AG09309 (cell line): ENCODE data around the gene FAT1.
"Not testable (repeated sequence)": the region's sequence is repeated elsewhere in the genome, so short reads cannot be mapped to it uniquely, and the experiment has no call there.

Source experiments
- DNase-seq: peaks from one replicate; pipeline ENCODE4 v3.0.0-alpha.2; 2010; ENCODE audit warnings: low read depth
- H3K4me3 ChIP-seq: 2 replicates; pipeline ENCODE4 v1.5.1; 2011; ENCODE audit warnings: mild to moderate bottlenecking, low read depth, low read length, moderate library complexity; ENCODE audit not compliant: control insufficient read depth
- CTCF ChIP-seq: IDR thresholded peaks from 2 replicates; pipeline ENCODE4 v1.5.1; 2011; ENCODE audit warnings: mild to moderate bottlenecking, low read depth, low read length, inconsistent platforms; ENCODE audit not compliant: insufficient read depth, control insufficient read depth; ENCODE audit errors: missing control alignments

FAT1 gene

GRCh38 chr4:186758929-186759682 is 35.5 kb upstream of the FAT1 start:
- no peak for DNase-seq
- no peak for TF ChIP-seq CTCF
- H3K4me3 ChIP-seq: no peak overlapping the region

DNA sequence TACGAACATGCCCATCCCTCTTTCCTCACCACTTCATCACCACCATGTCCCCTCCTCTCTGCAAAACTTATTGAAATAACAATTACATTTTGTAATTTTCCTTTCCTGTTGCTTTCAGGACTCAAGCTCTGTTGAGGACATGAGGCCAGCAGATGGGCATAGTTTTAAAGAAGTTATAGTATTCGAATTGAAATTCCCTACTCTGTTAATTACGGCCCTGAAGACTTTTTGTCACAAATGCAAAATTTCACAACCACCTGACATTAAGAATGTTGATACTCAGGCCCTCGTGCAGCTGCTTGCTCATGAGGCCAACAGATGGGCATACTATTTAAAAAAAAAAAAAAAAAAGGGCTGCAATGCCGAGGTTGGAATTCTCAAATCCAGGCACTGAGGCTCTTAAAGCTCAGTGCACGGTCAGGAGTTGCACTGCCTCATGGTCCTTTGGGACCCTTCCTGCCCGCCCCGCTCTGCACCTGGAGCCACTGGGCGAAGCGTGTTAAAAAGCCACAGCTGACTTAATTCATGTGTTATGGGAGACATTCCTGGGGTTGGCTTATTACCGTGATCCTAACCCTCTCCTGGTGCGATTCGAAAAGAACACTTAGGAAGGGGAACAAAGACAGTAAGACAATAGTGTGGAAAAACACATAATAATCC is 34.2 kb upstream of the FAT1 start:
- no peak for DNase-seq
- H3K4me3 ChIP-seq: no peak overlapping the region

GRCh38 chr4:186756550-186756949 is 32.9 kb upstream of the FAT1 start:
- not testable (repeated sequence) for DNase-seq, H3K4me3 ChIP-seq

More for the DNA sequence above, 34.2 kb upstream of the FAT1 start:
- TF ChIP-seq CTCF: no peak

DNA sequence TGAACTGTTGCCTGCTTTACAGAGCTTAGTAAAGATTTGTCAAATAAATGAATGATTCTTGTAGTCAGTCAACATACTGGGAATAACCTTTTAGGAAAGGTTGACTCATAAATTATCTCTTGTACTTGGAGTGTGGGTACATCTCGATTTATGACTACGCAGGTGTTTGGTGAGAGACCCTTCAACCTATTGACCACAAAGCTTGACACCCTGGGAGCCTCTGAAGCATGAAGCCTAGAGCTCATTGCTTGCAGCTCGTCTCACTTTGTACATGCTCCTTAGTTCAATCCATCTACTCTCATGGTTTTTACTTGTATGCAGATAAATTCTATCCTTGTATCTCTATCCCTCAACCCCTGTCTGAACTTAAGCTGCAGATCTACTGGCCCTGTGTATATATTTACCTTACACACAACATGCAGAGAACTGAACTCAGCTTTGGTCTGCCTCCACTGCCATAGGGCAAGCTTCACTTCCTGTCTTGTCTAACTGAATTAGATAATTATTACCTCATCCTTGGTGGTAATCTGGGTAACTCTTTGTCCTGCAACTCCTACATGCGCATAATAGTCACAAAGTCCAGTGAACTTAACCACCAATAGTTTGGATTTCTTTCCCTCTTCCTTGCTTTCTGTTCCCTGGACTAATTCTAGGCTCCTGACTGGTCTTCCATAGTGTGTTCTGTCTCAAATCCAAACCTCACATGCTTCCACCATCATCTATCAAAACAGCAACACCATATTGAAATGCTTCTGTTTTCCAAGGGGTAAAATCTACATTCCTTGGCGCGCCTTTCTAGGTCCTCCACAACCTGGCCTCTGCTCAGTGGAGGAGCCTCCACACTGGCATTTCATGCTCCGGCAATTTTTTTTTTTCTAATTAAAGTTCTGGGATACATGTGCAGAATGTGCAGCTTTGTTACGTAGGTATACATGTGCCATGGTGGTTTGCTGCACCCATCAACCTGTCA is 32.2 kb upstream of the FAT1 start:
- no peak overlapping the region for H3K4me3 ChIP-seq
- TF ChIP-seq CTCF: no peak

DNA sequence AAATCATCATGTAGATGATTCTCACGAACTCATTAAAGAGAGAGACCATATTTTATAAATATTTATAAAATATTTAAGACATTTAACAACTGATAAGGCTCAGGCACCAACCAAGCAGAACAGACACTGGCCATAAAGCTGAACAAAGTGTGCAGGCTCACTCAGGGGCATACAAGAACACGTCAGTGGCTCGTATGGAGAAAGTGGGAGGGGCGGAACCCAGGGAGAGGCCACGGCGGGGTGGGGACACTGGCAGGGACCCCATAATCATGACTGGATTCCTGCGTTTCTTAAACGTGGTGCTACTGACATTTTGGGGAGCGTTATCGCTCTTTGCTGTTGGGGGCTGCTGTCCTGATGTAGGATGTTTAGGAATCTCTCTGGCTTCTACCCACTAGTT is 31.3 kb upstream of the FAT1 start:
- TF ChIP-seq CTCF: no peak
- H3K4me3 ChIP-seq: no peak overlapping the region
- DNase-seq: no peak

More for the DNA sequence above, 32.2 kb upstream of the FAT1 start:
- no peak for DNase-seq

DNA sequence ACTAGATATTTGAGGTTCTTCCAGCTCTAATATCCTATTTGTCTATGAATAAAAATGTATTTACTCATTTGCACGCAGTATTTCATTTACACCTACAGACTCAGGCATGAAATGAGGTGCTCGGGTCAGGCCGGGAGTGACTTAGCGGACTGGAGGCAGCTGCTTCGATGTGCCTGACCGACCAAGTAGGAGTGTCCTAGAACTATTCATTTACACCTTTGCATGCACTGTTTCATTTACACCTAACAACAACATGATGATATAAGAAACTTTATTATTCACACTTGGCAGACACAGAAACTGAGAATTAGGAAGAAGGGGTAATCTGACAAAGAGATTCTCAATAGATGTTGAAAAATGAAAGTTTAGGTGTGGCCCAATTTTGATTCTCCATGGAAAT is 28.7 kb upstream of the FAT1 start:
- TF ChIP-seq CTCF: no peak
- no peak overlapping the region for H3K4me3 ChIP-seq
- no peak for DNase-seq
